Natural killer cell (primary cell): Measurements from ENCODE around the gene IKZF1. TPM values are rescaled to one million over a fixed set of nuclear protein-coding genes. Genes with fewer than 3 reads are reported as not detected.

ENCODE experiments used
- ATAC-seq, 3 donors: fragments of 150-1000 bp in 2 of 3; fragments of 200-7000 bp in 1 of 3; cut with Tn5 transposase; 1 replicate in 1 of 3; 2 replicates in 2 of 3; pipeline ENCODE4 v1.10.0; 2021; ENCODE audit warnings: mild to moderate bottlenecking in 2 of 3, moderate library complexity in 2 of 3
- DNase-seq, 2 donors: peaks; one replicate each; pipeline versions ENCODE4 v3.0.0 to v3.0.0-alpha.2; 2013 to 2021; ENCODE audit warnings: mixed read lengths in 1 of 2
- H3K27ac ChIP-seq: one replicate; pipeline ENCODE4 v1.5.1; 2013; ENCODE audit warnings: mild to moderate bottlenecking, low read length
- H3K27me3 ChIP-seq: one replicate; pipeline ENCODE4 v1.6.1; 2013; ENCODE audit warnings: low read length; ENCODE audit not compliant: control insufficient read depth, insufficient read depth
- H3K36me3 ChIP-seq: one replicate; pipeline ENCODE4 v1.6.1; 2013; ENCODE audit warnings: low read length; ENCODE audit not compliant: control insufficient read depth, insufficient read depth
- H3K4me1 ChIP-seq: one replicate; pipeline ENCODE4 v1.6.1; 2013; ENCODE audit warnings: low read length; ENCODE audit not compliant: control insufficient read depth, insufficient read depth
- H3K4me3 ChIP-seq: one replicate; pipeline ENCODE4 v1.5.1; 2013; ENCODE audit warnings: low read length
- H3K9me3 ChIP-seq: one replicate; pipeline ENCODE4 v1.6.1; 2013; ENCODE audit warnings: low read length; ENCODE audit not compliant: control insufficient read depth, insufficient read depth
- H3K27ac Mint-ChIP-seq, 2 donors: one replicate each; pipeline ENCODE4 v1.8.0; 2022; ENCODE audit warnings: mild to moderate bottlenecking in 2 of 2, mixed read lengths in 2 of 2, moderate library complexity in 1 of 2
- H3K27me3 Mint-ChIP-seq, 2 donors: one replicate each; pipeline ENCODE4 v1.8.0; 2022; ENCODE audit warnings: low read depth in 2 of 2, mixed read lengths in 2 of 2
- H3K36me3 Mint-ChIP-seq: one replicate; pipeline ENCODE4 v1.8.0; 2022; ENCODE audit warnings: mixed read lengths
- H3K4me1 Mint-ChIP-seq, 2 donors: one replicate each; pipeline ENCODE4 v1.8.0; 2022; ENCODE audit warnings: mixed read lengths in 2 of 2
- H3K4me3 Mint-ChIP-seq: one replicate; pipeline ENCODE4 v1.8.0; 2022; ENCODE audit warnings: mild to moderate bottlenecking, moderate library complexity, mixed read lengths
- H3K9me3 Mint-ChIP-seq, 2 donors: one replicate each; pipeline ENCODE4 v1.8.0; 2022; ENCODE audit warnings: mixed read lengths in 2 of 2
- WGBS: methylation state at CpG from one replicate; pipeline ENCODE4 v1.1.7; 2013; ENCODE audit warnings: missing lambda C conversion rate; ENCODE audit not compliant: insufficient coverage; 5-methylcytosine and 5-hydroxymethylcytosine counted together
- intact Hi-C: fragments of 100-400 bp; cut with micrococcal nuclease; formaldehyde crosslinking; loops from one replicate; pipeline ENCODE4 v1.14.2; 2022
- total RNA-seq, 4 donors: library from RNA; stranded (reverse); fragments of 120-200 nt in 1 of 4; gene quantifications; one replicate each; pipeline versions ENCODE4 v1.2.3 to v1.2.4, GENCODE V29; 2013 to 2022
- TF ChIP-seq, protein P1 (sequence below): fragments of 200-600 bp; IDR thresholded peaks from one replicate; pipeline ENCODE4 v1.8.0; 2022; ENCODE audit warnings: antibody characterized with exemption

Gene IKZF1
- 100 to 1,000 TPM; 294 to 391 (median 350) TPM for total RNA-seq
- total RNA-seq (2013) = 419 TPM

DNA sequence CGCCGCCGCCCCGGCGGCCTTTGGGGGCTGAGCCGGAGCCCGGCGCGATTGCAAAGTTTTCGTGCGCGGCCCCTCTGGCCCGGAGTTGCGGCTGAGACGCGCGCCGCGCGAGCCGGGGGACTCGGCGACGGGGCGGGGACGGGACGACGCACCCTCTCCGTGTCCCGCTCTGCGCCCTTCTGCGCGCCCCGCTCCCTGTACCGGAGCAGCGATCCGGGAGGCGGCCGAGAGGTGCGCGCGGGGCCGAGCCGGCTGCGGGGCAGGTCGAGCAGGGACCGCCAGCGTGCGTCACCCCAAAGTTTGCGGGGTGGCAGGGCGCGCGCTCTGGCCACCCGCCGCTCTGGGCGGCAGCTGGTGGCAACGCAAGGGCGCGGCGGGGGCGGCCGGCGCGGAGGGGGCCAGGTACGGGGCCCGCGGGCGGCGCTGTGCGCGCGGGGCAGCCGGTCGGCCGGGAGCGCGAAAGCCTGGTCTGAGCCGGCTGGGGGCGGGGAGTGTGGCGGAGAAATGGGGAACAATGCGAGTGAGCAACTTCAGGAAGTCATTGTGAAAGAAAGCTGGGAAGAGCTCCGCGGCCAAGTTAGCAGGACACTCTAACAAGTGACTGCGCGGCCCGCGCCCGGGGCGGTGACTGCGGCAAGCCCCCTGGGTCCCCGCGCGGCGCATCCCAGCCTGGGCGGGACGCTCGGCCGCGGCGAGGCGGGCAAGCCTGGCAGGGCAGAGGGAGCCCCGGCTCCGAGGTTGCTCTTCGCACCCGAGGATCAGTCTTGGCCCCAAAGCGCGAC is at the start of gene IKZF1:
Gene IKZF1, plus strand, starts transcription at position 588 of the 782 bp plus-strand sequence. CDS start 14,346 bp downstream, outside the sequence.
- TF ChIP-seq, protein P1, sequence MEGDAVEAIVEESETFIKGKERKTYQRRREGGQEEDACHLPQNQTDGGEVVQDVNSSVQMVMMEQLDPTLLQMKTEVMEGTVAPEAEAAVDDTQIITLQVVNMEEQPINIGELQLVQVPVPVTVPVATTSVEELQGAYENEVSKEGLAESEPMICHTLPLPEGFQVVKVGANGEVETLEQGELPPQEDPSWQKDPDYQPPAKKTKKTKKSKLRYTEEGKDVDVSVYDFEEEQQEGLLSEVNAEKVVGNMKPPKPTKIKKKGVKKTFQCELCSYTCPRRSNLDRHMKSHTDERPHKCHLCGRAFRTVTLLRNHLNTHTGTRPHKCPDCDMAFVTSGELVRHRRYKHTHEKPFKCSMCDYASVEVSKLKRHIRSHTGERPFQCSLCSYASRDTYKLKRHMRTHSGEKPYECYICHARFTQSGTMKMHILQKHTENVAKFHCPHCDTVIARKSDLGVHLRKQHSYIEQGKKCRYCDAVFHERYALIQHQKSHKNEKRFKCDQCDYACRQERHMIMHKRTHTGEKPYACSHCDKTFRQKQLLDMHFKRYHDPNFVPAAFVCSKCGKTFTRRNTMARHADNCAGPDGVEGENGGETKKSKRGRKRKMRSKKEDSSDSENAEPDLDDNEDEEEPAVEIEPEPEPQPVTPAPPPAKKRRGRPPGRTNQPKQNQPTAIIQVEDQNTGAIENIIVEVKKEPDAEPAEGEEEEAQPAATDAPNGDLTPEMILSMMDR = peak; percentile 17
- Histone ChIP-seq H3K4me1 (peaks cover 25% of the 10 kb centered on the region), H3K27me3 (no peaks in the 10 kb centered on the region), H3K9me3 (no peaks in the 10 kb centered on the region), H3K4me3 (peak within 1 kb of the TSS; percentile 96), H3K27ac (peak within 1 kb of the TSS; percentile 93), H3K36me3 (peaks cover 7% of the 10 kb centered on the region)
- Mint-ChIP-seq H3K27ac (peak within 1 kb of the TSS; percentile 67 to 98), H3K4me3 (peak within 1 kb of the TSS; percentile 99), H3K27me3 (no peaks in the 10 kb centered on the region), H3K4me1 (peaks cover 39 to 54% of the 10 kb centered on the region in 2 donors), H3K36me3 (no peaks in the 10 kb centered on the region), H3K9me3 (no peaks in the 10 kb centered on the region)
- intact Hi-C loops = no loop called here
- peak; percentile 37 to 63 (median 53) for ATAC-seq
- peak; percentile 59 to 76 for DNase-seq
- under 1% methylated on average over 107 of the region's 107 CpGs for WGBS

DNA sequence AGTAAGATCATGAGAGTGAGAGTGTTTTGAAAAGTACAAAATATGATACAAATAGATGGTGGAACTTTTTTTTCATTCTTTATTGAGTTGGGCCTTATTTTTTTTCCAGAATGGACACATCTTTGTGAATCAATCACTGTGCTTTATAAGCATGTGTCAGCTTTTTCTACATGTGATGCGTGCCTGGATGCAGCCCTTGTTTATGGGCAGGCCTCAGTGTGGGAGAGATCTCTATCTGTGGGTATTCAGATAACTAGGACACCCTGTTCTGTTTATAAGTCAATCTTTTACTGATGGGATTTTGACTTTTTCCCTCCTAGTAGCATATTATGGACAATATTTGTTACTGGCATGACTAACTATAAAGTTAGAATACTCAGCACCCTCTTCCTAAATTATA is 42.9 kb upstream of the IKZF1 start:
- no peaks in the 10 kb centered on the region for H3K27me3 Mint-ChIP-seq
- Histone ChIP-seq H3K4me3 (no peak overlapping the region), H3K36me3 (no peaks in the 10 kb centered on the region), H3K27ac (peak overlapping the region; percentile 49), H3K9me3 (no peaks in the 10 kb centered on the region), H3K27me3 (no peaks in the 10 kb centered on the region), H3K4me1 (peaks cover 42% of the 10 kb centered on the region)
- intact Hi-C loops = no loop called here
- H3K36me3 Mint-ChIP-seq = no peaks in the 10 kb centered on the region
- no peak overlapping the region for H3K4me3 Mint-ChIP-seq
- ATAC-seq = no peak
- DNase-seq = peak in 1 of 2 donors; percentile 58
- no peaks in the 10 kb centered on the region for H3K9me3 Mint-ChIP-seq
- peak overlapping the region; percentile 89 to 97 for H3K27ac Mint-ChIP-seq
- TF ChIP-seq, protein P1 = no peak
- H3K4me1 Mint-ChIP-seq = peaks cover 69 to 73% of the 10 kb centered on the region in 2 donors
- 71% methylated on average over 1 of the region's 1 CpG for WGBS

DNA sequence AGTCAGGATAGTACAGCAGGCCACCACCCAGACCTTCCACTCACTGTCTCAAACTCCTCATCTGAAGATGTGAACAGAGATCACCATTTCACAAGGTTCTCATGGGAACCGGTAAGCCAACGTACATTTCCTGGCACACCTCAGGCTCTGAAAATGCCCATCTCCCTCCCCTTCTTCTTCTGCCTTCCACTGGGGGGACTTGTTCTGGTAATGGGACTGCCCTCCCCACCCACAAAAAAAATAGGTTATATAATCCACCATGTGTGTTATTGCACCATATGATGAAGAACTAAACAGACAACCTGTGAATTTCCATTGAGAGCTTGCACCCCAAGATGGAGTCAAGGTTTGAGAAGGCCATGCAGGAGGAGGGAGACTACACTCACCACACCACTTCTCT is 42.1 kb upstream of the IKZF1 start:
- intact Hi-C loops = no loop called here
- Histone ChIP-seq H3K27ac (peak overlapping the region; percentile 50), H3K36me3 (no peaks in the 10 kb centered on the region), H3K4me1 (peaks cover 50% of the 10 kb centered on the region), H3K4me3 (no peak overlapping the region), H3K27me3 (no peaks in the 10 kb centered on the region), H3K9me3 (no peaks in the 10 kb centered on the region)
- Mint-ChIP-seq H3K9me3 (no peaks in the 10 kb centered on the region), H3K27me3 (no peaks in the 10 kb centered on the region), H3K4me3 (peak overlapping the region; percentile 94), H3K36me3 (no peaks in the 10 kb centered on the region), H3K4me1 (peaks cover 77 to 81% of the 10 kb centered on the region in 2 donors), H3K27ac (peak overlapping the region; percentile 89 to 97)
- WGBS = 63% methylated on average over 2 of the region's 2 CpGs
- no peak for ATAC-seq
- DNase-seq = peak in 1 of 2 donors; percentile 46
- TF ChIP-seq, protein P1 = no peak
